Activated naive CD4-positive, alpha-beta T cell treated with Interleukin-2 at 50 U/mL for 16 hours (primary cell): ENCODE results near the gene LCORL.

Source experiments
- DNase-seq: peaks from one replicate; pipeline ENCODE4 v3.0.0-alpha.2; 2020

The LCORL gene

DNA sequence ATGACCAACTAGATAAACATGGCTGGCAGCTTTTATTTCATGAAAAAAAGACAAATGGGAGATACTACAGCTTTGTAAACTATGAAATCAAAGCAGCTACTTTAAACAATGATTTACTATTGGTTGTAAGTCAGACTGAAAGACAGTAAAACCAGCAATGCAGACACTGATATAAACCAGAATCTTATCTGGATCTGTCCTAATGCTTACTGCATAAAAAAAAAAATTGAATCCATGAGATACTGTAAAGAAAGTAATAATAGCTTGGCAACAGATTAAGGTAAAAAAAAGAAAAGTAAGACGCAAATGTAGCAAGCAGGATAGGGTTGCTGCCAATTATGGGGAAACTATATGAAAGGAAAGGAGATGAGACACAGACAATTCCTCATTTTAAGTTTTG, 7.3 kb downstream of the LCORL start:
- no peak for DNase-seq

DNA sequence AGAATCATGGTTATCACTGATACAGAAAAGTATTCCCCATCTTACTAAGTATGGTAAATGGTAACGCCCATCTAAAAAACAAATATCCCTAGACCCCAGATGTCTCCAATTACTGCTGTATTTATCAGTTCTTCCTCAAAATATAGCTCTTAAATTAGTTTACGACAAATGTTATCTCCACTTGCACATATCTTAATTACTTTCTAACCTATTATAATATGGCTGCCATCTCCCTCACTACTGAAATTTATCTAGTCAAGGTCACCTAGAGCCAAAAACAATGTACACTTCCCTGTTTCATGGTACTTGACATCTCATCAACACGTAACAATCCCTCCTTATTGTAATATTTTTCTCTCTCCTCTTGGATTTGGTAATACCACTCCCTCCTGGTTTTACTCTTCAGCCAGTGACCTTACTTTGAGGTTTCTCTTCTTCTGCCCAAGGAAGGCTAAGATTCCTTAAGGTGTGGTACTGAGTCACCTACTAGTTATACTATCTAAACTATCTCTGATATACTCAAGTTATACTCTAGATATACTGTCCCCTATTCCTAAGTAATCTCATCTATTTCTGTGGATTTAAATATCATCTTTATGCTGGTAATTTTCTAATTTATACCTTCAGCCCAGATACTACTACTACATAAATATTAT, 8.6 kb downstream of the LCORL start:
- DNase-seq = no peak

DNA sequence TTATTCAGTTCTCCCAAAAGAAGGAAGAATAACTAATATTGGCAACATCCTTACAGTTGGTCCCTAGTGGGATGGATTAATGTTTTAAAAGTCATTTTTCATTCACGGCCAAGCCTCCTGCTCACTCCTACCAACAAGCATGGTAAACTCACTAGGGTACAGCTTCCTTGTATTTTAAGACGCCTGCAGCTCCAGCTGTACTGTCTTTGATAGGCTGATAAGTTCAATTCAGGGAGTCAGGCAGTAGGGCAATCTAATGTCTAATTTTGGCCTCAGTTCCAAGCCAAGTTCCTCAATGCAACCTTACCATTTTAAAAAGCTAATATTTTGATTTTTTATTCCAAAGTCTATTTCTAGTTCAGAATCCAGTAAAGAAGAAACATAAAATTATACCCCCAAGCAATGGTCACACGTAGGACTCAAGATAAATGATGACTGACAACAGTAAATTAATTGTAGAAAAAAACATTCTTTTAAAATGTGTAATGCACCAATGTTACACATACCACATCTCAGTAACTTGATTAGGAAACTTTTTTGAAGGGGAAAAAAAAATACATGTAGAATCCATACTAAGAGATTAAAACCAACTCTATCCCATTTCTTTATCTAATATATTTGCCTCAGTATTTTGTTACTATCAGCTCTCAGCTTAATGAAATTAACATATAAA, 9.3 kb downstream of the LCORL start:
- no peak for DNase-seq

DNA sequence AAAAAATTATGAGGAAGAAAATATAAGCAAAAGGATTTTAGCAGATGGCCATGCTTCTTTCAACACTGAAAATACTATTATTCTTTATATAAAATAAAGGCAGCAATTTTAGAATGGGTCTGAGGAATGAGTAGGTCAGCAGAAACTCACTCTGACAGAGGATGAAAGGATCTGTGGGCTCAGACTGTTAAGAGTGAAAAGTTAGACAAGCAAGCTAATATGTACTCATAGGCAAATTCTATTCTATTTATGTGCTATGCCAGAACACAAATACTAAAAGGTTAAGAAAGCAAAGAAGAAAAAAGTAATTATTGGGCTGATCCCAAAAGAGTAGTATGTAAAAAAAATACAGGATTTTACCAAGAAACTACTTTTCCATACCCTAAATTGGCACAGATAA, 13.9 kb downstream of the LCORL start:
- no peak for DNase-seq

DNA sequence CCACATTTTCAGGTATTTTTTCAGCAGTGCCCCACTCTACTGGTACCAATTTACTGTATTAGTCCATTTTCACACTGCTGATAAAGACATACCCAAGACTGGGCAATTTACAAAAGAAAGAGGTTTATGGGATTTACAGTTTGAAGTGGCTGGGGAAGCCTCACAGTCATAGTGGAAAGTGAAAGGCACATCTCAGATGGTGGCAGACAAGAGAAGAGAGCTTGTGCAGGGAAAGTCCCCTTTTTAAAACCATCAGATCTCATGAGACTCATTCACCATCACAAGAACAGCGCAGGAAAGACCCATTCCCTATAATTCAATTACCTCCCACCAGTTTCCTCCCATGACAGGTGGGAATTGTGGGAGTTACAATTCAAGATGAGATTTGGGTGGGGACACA, 15.1 kb downstream of the LCORL start:
- DNase-seq = peak; percentile 5

DNA sequence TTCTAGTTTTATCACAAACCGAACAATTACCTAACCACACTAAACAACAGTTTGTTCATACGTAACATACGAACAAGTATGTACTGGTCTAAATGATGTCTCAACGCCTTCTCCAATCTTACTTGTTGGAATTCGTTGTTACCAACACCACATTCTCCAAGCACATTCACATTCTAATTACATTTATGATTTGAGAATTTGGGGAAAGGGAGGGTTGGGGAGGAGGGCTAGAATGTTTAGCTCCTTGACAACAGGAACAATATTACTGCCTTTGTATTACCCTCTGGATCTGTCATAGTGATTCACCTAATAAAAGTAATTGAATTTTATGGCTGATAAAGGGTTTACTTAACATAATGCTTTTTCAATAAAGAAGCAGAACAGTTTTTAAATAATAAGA, 24.4 kb downstream of the LCORL start:
- no peak for DNase-seq

DNA sequence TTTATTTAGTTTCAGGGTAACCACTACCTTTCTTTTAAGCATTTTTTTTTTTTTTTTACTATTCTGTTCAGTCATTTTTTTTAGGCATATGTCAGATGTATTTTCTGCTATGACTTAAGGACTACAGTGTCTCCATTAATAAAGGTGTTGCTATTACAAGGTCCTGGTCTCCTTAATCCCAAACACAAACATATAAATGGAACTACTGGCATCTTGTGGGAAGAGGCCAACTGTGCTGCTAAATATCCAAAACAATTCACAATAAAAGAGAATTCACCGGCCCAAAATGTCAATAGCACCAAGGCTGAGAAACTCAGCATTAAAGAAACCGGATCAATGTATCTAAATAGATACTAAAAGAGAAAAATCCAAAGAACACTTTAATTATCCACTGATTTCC, 26.4 kb downstream of the LCORL start:
- no peak for DNase-seq

DNA sequence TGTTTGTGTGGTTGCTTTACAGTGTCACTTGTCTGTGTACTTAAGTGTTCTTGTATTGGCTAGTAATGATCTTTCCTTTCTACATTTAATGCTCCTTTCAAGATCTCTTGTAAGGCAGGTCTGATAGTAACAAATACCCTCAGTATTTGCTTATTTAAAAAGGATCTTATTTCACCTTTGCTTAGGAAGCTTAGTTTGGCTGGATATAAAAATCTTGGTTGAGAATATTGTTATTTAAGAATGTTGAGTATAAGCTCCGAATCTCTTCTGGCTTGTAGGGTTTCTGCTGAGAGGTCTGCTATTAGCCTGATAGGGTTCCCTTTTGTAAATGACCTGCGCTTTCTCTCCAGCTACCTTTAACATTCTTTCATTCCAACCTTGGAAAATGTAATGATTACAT, 35.7 kb downstream of the LCORL start:
- no peak for DNase-seq

DNA sequence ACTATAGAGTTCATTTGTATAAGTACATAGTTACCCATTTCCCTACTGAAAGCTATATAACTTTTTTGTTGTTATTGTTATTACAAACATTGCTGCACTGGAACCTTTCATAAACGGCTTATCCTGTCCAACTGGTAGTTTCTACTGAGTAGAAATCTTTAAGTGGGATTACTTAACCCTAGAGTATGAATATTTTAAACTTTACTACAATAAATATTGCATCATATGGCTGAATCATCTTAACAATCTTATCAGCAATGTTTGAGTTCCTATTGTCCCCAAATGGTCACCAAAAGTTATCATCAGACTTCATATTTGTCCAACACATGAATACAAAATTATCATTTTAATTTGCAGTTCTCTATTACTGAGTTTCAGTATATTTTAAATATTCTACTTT, 40.5 kb downstream of the LCORL start:
- no peak for DNase-seq

DNA sequence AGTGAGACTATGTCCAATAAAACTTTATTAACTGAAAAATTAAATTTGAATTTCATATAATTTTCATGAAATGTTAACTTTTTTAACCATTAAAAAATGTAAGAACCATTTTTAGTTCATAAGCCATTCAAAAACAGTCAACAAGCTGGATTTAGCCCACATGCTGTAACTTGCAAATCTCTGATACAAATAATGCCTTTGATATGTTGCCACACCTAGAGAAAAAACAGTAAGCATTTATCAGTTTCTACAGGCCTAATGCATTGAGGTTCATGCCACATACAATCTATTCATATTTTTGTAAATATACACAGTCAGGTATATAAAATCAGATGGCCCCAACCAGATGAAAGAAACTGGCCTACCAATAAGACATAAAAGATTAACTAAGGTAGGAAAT, 52.8 kb downstream of the LCORL start:
- DNase-seq = no peak

DNA sequence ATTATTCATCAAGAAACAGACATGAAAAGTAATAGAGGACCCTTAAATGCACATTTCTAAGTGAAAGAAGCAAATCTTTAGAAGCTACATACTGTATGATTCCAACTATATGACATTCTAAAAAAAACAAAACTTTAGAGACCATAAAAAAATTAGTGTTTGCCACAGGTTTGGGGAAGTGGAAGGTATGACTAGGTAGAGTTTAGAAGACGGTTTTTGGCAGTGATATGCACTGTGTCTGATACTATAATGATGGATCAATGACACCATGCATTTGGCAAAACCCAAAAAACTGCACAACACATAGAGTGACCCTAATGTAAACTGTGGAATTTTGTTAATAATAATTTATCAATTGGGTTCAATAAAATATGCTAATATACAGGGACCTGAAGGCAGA, 54.5 kb downstream of the LCORL start:
- no peak for DNase-seq

DNA sequence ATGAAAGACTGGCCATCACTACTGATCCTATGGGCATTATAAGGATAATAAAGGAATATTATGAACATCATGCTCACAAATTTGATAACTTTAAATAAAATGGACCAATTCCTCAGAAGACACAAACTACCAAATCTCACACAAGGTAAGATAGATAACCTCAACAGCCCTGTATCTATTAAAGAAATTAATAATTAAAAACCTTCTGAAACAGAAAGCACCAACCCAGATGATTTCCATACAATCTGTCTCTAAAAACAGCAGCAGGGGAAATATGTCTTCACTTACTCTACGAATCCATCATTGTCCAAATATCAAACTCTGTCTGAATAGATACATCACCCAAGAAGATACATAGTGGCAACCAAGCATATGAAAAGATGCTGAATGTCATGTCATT, 55.2 kb downstream of the LCORL start:
- DNase-seq = no peak

DNA sequence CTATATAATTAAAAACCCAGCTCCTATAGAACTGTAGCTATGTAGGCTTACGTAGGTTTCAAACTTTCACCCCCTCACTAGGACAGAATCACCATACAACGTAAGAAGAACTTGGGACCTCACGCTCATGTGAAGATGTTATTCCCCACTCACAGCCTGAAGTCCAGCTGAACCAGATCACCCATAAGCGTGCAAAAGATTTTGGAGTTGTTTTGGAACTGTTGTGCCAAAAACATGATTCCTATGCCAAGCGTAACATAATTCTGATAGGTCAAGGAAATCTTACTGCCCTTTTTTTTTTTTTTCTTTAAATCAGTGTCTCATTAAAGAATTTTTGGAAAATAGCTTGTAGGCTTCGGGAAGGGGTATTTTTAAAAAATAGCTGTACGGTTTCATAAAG, 57.0 kb downstream of the LCORL start:
- DNase-seq = no peak

DNA sequence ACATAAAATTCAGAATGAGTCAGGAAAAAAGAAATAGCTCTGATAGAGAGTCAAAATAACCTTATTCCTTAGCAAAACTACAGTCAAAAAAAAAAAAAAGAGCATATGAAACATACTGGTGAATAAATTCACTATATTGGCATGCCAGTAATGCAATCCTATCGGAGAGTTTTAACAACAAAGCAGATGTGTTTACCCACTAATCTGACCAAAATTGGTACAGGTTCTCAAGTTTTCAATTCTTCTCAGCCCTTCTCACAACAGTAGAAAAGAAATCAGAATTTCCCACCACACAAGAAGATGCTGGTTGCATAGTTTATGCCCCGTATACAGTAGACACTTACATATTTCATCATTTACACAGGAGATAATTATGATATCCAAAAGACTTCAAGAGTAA, 59.4 kb downstream of the LCORL start:
- no peak for DNase-seq

DNA sequence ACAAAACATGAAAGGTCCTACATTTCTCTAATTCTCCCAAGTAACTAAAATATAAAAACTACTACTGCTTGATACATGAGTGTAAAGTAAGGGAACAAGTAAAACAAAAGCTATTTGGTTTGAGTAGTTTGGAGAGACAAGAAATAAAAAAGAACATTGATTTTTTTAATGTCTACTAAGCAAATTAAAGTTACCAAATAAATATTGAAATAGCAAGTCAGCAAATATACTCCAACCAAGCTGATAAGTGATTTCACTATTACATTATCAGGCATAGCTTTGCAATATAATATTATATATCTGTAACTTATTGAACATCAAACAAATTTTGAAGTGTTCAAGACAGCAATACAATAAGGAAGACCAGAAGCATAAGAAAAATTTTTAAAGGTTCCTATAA, 60.3 kb downstream of the LCORL start:
- no peak for DNase-seq

DNA sequence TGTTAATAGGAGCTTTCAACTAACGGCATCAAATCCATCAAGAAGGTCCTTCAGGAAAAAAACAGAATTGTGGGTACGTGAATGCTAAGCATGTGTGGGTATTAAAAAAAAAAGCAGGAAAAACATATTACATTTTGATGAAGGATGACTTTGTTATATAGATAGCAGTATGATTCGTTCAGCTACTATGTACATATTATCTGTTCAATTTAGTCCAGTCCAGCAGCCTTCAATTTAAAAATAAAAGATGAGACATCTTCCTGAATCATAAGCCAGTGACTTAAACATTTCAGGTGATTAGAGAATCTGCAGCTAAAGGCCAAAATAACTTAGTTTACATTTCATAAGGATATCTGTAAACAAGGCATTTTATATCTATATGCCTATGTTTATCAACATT, 63.4 kb downstream of the LCORL start:
- no peak for DNase-seq

DNA sequence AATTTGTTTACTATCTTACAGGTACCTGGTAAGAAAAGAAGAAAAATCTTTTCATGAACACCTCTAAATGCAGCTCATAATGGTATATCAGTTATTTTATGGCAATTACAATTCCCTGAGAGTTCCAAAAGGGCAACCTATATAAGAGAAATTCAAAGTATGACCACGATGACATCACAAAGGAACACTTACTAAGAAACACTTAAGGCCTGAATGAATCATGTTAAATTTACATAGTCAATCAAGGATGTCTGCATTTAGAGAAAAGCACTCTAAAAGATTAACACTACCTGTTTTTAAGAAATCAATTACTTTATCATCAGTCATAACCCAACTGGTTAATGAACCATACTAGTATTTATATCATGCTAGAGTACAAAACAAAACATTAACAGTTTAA, 63.9 kb downstream of the LCORL start:
- DNase-seq = no peak

DNA sequence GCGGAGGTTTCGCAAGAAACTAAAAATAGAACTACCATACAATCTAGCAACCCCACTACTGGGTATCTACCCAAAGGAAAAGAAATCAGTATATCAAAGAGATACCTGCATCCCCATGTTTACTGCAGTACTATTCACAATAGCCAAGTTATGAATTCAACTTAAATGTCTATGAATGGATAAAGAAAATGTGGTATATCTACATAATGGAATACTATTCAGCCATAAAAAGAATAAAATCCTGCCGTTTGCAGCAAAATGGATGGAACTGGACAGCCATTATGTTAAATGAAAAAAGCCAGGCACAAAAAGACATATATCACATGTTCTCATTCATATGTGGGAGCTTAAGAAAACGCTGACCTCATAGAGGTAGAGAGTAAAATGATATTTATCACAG, 65.3 kb downstream of the LCORL start:
- DNase-seq = no peak

DNA sequence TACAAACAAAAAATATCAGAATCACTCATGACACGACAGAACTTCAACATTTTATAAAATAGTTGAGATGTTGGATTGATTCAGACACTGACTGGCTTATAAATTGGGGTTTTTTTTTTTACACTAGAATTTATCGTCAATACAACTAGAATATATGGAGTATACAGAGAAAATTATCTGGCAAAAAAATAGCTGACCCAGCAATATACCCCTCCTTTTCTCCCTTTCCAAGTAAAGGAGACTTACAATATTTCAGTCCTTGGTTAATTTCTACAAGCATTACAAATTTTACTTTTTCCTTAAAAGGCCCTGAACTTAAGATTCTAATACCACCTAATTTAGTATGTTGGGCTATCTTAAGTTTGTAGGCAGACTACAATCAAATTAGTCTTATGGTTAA, 76.3 kb downstream of the LCORL start:
- no peak for DNase-seq

DNA sequence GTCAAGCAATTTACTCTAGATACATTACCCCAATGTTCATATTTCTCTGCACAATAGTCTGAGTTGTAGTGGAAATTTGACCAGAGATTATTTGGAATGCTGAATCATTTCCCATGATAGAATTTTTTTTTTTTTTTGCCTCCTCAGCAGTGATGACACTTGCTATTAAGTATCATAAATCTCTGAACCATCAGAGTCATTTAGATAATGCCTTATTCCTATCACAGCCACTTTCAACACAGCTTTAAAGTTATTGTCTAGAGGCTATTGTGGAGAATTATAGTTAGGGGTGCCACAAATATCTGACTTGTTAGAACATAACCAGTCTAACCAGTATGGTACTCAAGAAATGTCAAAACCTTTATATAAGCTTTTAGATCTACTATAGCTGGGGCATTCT, 79.8 kb downstream of the LCORL start:
- DNase-seq = no peak

DNA sequence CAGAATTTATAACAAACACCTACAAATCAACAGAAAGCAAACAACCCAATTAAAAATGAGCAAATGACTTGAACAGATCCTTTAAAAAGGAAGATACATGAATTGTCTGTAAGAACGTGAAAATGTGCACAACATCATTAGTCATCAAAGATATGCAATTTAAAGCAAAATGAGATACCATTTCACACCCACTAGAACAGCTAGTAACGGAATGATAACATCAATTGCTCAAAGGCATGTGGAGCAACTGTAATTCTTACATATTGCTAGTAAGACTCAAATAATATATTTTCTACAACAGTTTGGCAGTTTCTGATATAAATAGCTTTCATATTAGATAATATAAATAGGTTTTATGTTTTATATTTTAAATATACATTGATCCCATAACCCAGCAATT, 82.5 kb downstream of the LCORL start:
- no peak for DNase-seq

DNA sequence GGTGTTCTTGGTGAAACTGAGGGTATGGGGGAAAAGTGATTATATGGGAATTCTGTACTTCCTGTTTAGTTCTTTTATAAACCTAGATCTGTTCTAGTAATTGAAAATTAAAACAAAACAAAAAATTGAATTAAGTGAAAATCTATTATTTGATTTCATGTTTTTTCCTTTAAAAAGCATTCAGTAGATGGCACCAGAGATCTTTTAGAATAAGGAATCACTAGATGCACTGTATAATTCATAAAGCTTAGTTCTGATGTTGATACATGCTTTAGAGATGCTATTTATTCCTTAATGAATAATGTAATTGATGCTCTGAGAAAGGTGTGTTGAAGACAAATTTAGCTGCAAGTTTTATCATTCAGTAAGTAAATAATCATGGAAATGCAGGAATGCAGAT, 87.3 kb downstream of the LCORL start:
- DNase-seq = no peak

DNA sequence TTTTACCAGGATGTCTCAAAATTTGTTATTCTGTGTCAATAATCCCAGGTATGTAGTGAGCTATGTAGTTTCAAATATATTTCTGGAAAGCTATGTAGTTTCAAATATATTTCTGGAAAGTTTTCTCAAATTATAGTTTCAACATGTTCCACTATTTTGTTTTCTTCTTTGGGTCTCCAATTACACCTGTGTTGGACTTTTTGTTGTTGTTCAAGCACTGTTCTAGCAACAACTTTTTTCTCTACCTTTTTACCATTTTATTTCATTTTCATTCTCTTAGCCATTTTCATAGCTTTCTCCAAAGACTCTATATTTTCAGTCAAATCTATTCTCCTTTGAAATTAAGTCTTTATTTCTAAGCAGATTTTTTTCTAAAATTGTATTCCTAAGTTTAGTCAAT, 88.4 kb downstream of the LCORL start:
- no peak for DNase-seq

DNA sequence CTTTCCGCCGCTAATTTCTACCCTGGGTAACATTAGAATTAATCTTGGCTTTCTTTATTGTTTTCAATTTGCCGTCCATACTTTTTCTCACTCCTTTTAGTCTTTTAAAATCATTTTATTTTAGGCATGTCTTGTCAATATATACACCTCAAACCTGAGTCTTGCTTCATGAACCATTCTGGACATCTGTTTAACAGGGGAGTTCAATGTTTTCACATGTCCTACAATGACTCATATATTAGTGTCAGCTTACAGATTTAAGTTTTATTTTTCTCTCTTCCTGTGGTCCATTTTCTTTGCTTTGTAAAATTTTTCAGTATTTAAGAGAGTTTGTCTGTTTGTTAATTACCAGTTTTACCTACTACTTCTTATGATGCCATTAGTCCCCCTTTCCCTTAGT, 89.5 kb downstream of the LCORL start:
- DNase-seq = no peak

DNA sequence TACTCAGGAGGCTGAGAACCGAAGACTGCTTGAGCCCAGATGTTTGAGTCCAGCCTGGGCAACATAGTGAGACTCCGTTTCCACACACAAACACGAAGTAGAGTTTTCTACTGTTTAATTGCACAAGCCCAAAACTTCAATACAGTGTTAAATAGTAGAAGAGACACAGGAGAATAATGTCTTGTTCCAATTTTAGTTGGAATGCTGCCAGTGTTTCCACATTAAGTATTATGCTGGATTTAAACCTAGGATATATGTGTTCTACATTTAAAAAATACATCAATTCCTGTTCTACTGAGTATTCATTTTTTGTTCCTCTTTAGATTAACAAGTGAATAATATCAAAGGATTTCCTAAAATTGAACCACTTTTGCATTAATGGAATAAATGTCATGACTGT, 91.3 kb downstream of the LCORL start:
- DNase-seq = no peak
